Ovary (tissue), 9 donors: ENCODE measurements around the gene MAGEB6B. TPM values are rescaled to one million over a fixed set of nuclear protein-coding genes. Genes with fewer than 3 reads are reported as not detected.
"Not testable (repeated sequence)": the region's sequence is repeated elsewhere in the genome, so short reads cannot be mapped to it uniquely, and the experiment has no call there.

Experiments
- DNase-seq, 5 donors: peaks; one replicate each; pipeline ENCODE4 v3.0.0-alpha.2; 2019 to 2020
- H3K27ac ChIP-seq, 2 donors: fragments of 200-600 bp; one replicate each; pipeline versions ENCODE4 v1.5.1 to v1.8.0; 2019 to 2022
- H3K27me3 ChIP-seq: fragments of 200-600 bp; one replicate; pipeline ENCODE4 v1.8.0; 2022
- H3K36me3 ChIP-seq: fragments of 200-600 bp; sonication (generic); one replicate; pipeline ENCODE4 v1.5.1; 2019
- H3K4me1 ChIP-seq: one replicate; pipeline ENCODE4 v1.8.1; 2013; ENCODE audit warnings: mild to moderate bottlenecking, moderate library complexity; ENCODE audit not compliant: insufficient read depth
- H3K4me3 ChIP-seq: fragments of 200-600 bp; sonication (generic); one replicate; pipeline ENCODE4 v1.5.1; 2017
- H3K9me3 ChIP-seq, 2 donors: fragments of 200-600 bp in 1 of 2; sonication (generic) in 1 of 2; one replicate each; pipeline versions ENCODE4 v1.5.1 to v1.8.1; 2013 to 2019; ENCODE audit warnings: mild to moderate bottlenecking in 1 of 2, moderate library complexity in 1 of 2
- EP300 ChIP-seq: sonication (generic); formaldehyde crosslinking; IDR thresholded peaks from one replicate; pipeline ENCODE4 v1.6.1; 2017; ENCODE audit warnings: antibody characterized with exemption
- POLR2A ChIP-seq: fragments of 450-650 bp; IDR thresholded peaks from one replicate; pipeline ENCODE4 v1.6.1; 2017; ENCODE audit warnings: antibody characterized with exemption, mild to moderate bottlenecking, moderate library complexity
- WGBS, 3 donors: extraction: QIAGEN DNeasy Blood & Tissue Kit in 1 of 3; methylation state at CpG; one replicate each; pipeline versions ENCODE4 v1.1.5 to v1.1.7; 2013 to 2017; 5-methylcytosine and 5-hydroxymethylcytosine counted together
- intact Hi-C, 4 donors: fragments of 100-400 bp; cut with DNase I; formaldehyde crosslinking; loops; one replicate each; pipeline versions ENCODE4 v1.11.0 to v1.15.1; 2022 to 2023
- polyA plus RNA-seq, 2 donors: library from polyadenylated mRNA; stranded (reverse); fragments of 200-250 nt in 1 of 2; fragments of 350-450 nt in 1 of 2; fragmentation: Illumina TruSeq in 1 of 2; extraction: RNeasy Lipid Tissue Mini Kit (QIAGEN cat#74804) in 1 of 2; gene quantifications; one replicate each; pipeline ENCODE4 v1.2.3, GENCODE V29; 2013 to 2014
- total RNA-seq, 7 donors: library from RNA; depleted of rRNA in 2 of 7; stranded (reverse); fragments of >200 nt in 2 of 7; fragmentation: NEBNext Ultra II Directional in 3 of 7; extraction: Animal tissue kit (Norgen Biotek cat#: 25700) in 3 of 7; gene quantifications; one replicate each; pipeline versions ENCODE4 v1.1.0 to v1.2.4, GENCODE V29; 2016 to 2023
- TF ChIP-seq, protein P1 (sequence below), 3 donors: fragments of 450-650 bp in 2 of 3; fragments of 200-600 bp in 1 of 3; IDR thresholded peaks; one replicate each; pipeline versions ENCODE4 v1.5.1 to v1.8.0; 2016 to 2022; ENCODE audit warnings: antibody characterized with exemption in 3 of 3, mild to moderate bottlenecking in 1 of 3
- donor health status: DM: no; HTN: no; CAD: no; lungs with moderate emphysema.
- donor health status: DM: no; HTN: no; CAD: no.
- donor health status: Bipolar disorder and iron deficiency.
- donor health status: DM: yes; HTN: yes; CAD: no.
- donor health status: DM: no; HTN: no; CAD: no.
- donor health status: DM: yes; HTN: yes; CAD: no.

The MAGEB6B gene
- total and polyA plus RNA-seq, 9 donors, result not detected

- intact Hi-C loops, result no loop called here
- Histone ChIP-seq H3K4me3 (no peak overlapping the region), H3K27me3 (no peaks in the 10 kb centered on the region), H3K27ac (no peak overlapping the region), H3K36me3 (no peaks in the 10 kb centered on the region), H3K9me3 (no peaks in the 10 kb centered on the region), H3K4me1 (no peaks in the 10 kb centered on the region)
- TF ChIP-seq EP300 (no peak), POLR2A (no peak)
- TF ChIP-seq, protein P1, sequence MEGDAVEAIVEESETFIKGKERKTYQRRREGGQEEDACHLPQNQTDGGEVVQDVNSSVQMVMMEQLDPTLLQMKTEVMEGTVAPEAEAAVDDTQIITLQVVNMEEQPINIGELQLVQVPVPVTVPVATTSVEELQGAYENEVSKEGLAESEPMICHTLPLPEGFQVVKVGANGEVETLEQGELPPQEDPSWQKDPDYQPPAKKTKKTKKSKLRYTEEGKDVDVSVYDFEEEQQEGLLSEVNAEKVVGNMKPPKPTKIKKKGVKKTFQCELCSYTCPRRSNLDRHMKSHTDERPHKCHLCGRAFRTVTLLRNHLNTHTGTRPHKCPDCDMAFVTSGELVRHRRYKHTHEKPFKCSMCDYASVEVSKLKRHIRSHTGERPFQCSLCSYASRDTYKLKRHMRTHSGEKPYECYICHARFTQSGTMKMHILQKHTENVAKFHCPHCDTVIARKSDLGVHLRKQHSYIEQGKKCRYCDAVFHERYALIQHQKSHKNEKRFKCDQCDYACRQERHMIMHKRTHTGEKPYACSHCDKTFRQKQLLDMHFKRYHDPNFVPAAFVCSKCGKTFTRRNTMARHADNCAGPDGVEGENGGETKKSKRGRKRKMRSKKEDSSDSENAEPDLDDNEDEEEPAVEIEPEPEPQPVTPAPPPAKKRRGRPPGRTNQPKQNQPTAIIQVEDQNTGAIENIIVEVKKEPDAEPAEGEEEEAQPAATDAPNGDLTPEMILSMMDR (IDR thresholded peaks at IDR 0.05), result no peak
- no peak for DNase-seq
Measured at GRCh38 chrX:26203561-26203960, 43.2 kb downstream of the MAGEB6B start.

- H3K27ac ChIP-seq, H3K27me3 ChIP-seq, H3K4me1 ChIP-seq, H3K36me3 ChIP-seq, H3K9me3 ChIP-seq, DNase-seq, H3K4me3 ChIP-seq, intact Hi-C loops: not testable (repeated sequence)
- 92 to 95% (median 93%) methylated on average over 25 to 27 of the region's 27 CpGs for WGBS, 3 donors
Measured at GRCh38 chrX:26204717-26205116, 44.3 kb downstream of the MAGEB6B start.

DNA sequence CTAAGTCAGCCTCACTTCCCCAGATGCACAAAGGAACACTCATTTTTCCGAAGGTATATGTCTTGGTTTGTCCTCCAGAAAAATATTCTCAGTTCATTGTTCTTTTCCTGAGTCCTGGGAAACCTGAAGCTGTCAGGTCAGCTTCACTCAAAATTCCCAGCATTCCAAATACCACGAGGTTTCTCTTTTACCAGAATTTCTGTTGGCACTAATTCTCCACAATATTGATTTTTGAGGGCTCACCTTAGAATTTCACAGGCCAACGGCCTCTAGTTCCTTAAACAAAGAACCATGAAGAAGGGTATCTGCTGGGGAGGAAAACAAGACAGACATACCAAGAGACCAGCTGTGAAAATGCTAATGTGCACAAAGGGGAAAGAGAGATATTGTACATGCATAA lies 47.6 kb downstream of the MAGEB6B start:
- TF ChIP-seq POLR2A, result no peak
- Histone ChIP-seq H3K9me3 (no peaks in the 10 kb centered on the region), H3K27me3 (no peaks in the 10 kb centered on the region), H3K4me1 (no peaks in the 10 kb centered on the region), H3K4me3 (no peak overlapping the region), H3K27ac (no peak overlapping the region), H3K36me3 (no peaks in the 10 kb centered on the region)
- DNase-seq, result no peak
- intact Hi-C loops, result no loop called here
- WGBS, 3 donors, result 36 to 48% (median 46%) methylated on average over 3 of the region's 3 CpGs

Other genes starting within 250 kb of the MAGEB6B start
- not detected for gene MAGEB18, start 22.3 kb upstream of the MAGEB6B start, total RNA-seq
- not detected for gene MAGEB18, start 22.3 kb upstream of the MAGEB6B start, polyA plus RNA-seq
- not detected for gene MAGEB6, start 31.8 kb downstream of the MAGEB6B start, total RNA-seq
- gene MAGEB6, start 31.8 kb downstream of the MAGEB6B start, polyA plus RNA-seq, result not detected
- not detected for gene MAGEB5, start 55.6 kb downstream of the MAGEB6B start, total RNA-seq
- not detected for gene MAGEB5, start 55.6 kb downstream of the MAGEB6B start, polyA plus RNA-seq